Uterus (tissue), 2 donors: ENCODE data around the gene JARID2.

Experiments
- POLR2A ChIP-seq, 2 donors: fragments of 450-650 bp; IDR thresholded peaks; one replicate each; pipeline ENCODE4 v1.6.1; 2016; ENCODE audit warnings: antibody characterized with exemption in 2 of 2, mild to moderate bottlenecking in 1 of 2, moderate library complexity in 1 of 2
- TF ChIP-seq, protein P1 (sequence below), 4 experiments: fragments of 200-600 bp in 2 of 4; fragments of 450-650 bp in 2 of 4; sonication (generic) in 2 of 4; IDR thresholded peaks; one replicate each; pipeline ENCODE4 v1.5.1; 2016 to 2019; ENCODE audit warnings: antibody characterized with exemption in 4 of 4, mild to moderate bottlenecking in 2 of 4, moderate library complexity in 1 of 4

DNA sequence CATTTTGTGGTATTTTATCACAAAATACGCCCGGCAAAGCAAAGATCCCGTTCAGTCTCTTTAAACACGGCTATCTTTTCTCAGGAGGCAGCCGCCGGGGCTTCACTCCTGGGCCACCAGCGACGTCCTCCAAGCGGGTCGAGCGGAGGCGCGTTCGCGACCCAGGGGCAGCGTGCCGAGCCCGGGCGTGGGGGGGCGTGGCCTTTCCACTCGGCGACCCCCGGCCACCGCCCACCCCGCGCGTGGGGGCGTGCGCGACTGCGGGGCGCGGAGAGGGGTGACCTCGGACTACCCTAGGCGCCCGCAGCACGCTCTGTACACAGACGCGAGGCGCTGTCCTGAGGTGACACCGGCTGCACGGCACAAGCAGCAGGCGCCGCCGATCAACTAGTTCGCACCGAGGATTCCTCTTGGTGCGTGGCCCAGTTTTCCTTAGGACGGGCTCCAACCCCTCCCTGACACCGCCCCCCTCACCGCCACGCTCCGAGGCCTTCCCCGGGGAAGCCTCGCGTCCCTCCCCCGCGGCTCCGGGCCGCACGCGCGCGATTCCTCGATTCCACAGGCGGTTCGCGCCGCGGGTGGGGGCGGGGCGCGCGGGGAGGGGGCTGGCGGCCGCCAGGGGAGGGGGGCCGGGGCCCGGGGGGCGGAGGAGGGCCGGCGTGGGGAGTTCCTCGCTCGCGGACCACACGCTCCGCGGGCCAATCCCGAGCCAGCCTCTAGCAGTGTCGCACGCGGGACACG is 1.1 kb upstream of the JARID2 start:
- TF ChIP-seq, protein P1, sequence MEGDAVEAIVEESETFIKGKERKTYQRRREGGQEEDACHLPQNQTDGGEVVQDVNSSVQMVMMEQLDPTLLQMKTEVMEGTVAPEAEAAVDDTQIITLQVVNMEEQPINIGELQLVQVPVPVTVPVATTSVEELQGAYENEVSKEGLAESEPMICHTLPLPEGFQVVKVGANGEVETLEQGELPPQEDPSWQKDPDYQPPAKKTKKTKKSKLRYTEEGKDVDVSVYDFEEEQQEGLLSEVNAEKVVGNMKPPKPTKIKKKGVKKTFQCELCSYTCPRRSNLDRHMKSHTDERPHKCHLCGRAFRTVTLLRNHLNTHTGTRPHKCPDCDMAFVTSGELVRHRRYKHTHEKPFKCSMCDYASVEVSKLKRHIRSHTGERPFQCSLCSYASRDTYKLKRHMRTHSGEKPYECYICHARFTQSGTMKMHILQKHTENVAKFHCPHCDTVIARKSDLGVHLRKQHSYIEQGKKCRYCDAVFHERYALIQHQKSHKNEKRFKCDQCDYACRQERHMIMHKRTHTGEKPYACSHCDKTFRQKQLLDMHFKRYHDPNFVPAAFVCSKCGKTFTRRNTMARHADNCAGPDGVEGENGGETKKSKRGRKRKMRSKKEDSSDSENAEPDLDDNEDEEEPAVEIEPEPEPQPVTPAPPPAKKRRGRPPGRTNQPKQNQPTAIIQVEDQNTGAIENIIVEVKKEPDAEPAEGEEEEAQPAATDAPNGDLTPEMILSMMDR (IDR thresholded peaks at IDR 0.05) = no peak
- TF ChIP-seq POLR2A (IDR thresholded peaks at IDR 0.05) = no peak
